Stimulated activated naive CD8-positive, alpha-beta T cell treated with anti-CD3 and anti-CD28 coated beads, Interleukin-15, amount 100 ng/mL, for 72 hours (primary cell): ENCODE data around the gene SPC24.
"Not testable (repeated sequence)": the region's sequence is repeated elsewhere in the genome, so short reads cannot be mapped to it uniquely, and the experiment has no call there.

Source experiments
- ATAC-seq: fragments of 150-1000 bp; cut with Tn5 transposase; 2 replicates; pipeline ENCODE4 v1.10.0; 2021; ENCODE audit warnings: mild to moderate bottlenecking, moderate library complexity
- DNase-seq, 2 donors: peaks; one replicate each; pipeline ENCODE4 v3.0.0; 2021 to 2022
- H3K27ac Mint-ChIP-seq, 2 donors: one replicate each; pipeline ENCODE4 v1.8.0; 2022; ENCODE audit warnings: mild to moderate bottlenecking in 2 of 2, mixed read lengths in 2 of 2, moderate library complexity in 2 of 2
- H3K27me3 Mint-ChIP-seq: one replicate; pipeline ENCODE4 v1.8.0; 2022; ENCODE audit warnings: mixed read lengths
- H3K4me1 Mint-ChIP-seq: one replicate; pipeline ENCODE4 v1.8.0; 2022; ENCODE audit warnings: mild to moderate bottlenecking, mixed read lengths
- H3K4me3 Mint-ChIP-seq, 2 donors: one replicate each; pipeline ENCODE4 v1.8.0; 2022; ENCODE audit warnings: mild to moderate bottlenecking in 2 of 2, mixed read lengths in 2 of 2, moderate library complexity in 1 of 2
- H3K9me3 Mint-ChIP-seq, 2 donors: one replicate each; pipeline ENCODE4 v1.8.0; 2022; ENCODE audit warnings: mixed read lengths in 2 of 2

Gene SPC24

GRCh38 chr19:11195681-11196080, 40.1 kb upstream of the SPC24 start:
- peaks cover 23% of the 10 kb centered on the region for H3K27me3 Mint-ChIP-seq
- H3K9me3 Mint-ChIP-seq, result no peaks in the 10 kb centered on the region
- DNase-seq, result no peak
- ATAC-seq, result no peak
- H3K4me1 Mint-ChIP-seq, result peaks cover 23% of the 10 kb centered on the region
- no peak overlapping the region for H3K27ac Mint-ChIP-seq
- H3K4me3 Mint-ChIP-seq, result no peak overlapping the region

GRCh38 chr19:11194656-11195558, 39.3 kb upstream of the SPC24 start:
- H3K4me3 Mint-ChIP-seq, result no peak overlapping the region
- DNase-seq, result no peak
- ATAC-seq, result no peak
- no peaks in the 10 kb centered on the region for H3K9me3 Mint-ChIP-seq
- no peak overlapping the region for H3K27ac Mint-ChIP-seq
- H3K4me1 Mint-ChIP-seq, result peaks cover 23% of the 10 kb centered on the region
- H3K27me3 Mint-ChIP-seq, result peaks cover 23% of the 10 kb centered on the region

- H3K4me3 Mint-ChIP-seq, result no peak overlapping the region
- H3K27ac Mint-ChIP-seq, result no peak overlapping the region
- DNase-seq (no peak), ATAC-seq (no peak)
- H3K9me3 Mint-ChIP-seq, result no peaks in the 10 kb centered on the region
- peaks cover 23% of the 10 kb centered on the region for H3K27me3 Mint-ChIP-seq
- peaks cover 23% of the 10 kb centered on the region for H3K4me1 Mint-ChIP-seq
Observed at GRCh38 chr19:11194173-11194572, 38.6 kb upstream of the SPC24 start.

DNA sequence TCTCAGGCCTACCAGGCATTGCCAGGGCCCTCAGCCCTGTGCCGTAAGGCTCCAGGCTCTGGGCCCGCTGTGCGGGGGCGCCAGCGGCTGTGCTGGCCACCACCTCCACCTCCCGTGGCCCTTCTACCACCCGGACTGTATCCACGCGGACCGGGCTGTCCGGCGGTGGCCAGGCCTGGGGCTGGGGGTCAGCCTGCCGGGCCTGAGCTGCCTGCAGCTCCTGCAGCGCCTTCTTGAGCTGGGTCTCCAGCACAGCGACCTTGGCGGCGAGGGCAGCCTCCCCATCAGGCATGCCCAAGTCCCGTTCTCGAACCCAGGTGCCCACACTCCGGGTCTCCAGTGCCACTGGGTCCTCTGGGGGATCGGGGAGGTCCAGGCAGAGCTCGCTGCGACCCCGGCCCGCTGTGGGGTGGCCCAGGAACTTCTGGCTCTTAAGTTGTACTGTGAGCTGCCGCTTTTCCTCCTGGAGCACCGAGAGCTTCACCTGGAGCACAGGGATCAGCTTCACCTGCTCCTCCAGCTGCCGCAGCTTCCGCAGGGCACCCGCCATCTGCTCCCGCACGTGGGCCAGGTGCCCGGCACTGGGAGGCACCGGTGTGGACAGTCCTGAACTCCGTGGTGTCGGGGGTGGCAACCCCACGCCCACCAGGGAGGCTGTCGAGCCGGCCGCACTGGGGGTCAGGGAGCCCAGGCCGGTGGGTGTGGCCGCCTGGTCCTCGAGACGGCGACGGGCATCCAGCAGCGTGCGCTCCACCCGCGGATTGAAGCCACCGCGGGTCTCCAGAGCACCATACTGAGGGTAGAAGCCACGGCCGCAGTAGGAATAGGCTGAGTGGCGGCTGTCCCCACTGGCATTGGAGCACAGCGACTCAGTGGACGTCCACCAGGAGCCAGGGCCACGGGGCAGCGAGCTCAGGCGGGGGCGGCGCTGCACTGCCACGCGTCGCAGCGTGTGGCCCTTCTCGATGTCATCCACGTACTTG, 37.7 kb upstream of the SPC24 start:
- Mint-ChIP-seq H3K4me3 (no peak overlapping the region), H3K27me3 (peaks cover 23% of the 10 kb centered on the region), H3K9me3 (no peaks in the 10 kb centered on the region), H3K27ac (no peak overlapping the region), H3K4me1 (peaks cover 23% of the 10 kb centered on the region)
- no peak for ATAC-seq
- DNase-seq, result no peak

GRCh38 chr19:11191934-11192333, 36.4 kb upstream of the SPC24 start:
- H3K27ac Mint-ChIP-seq, result no peak overlapping the region
- no peak for DNase-seq
- no peak for ATAC-seq
- H3K4me3 Mint-ChIP-seq, result no peak overlapping the region
- H3K9me3 Mint-ChIP-seq, result no peaks in the 10 kb centered on the region
- peaks cover 19% of the 10 kb centered on the region for H3K27me3 Mint-ChIP-seq
- peaks cover 19% of the 10 kb centered on the region for H3K4me1 Mint-ChIP-seq

DNA sequence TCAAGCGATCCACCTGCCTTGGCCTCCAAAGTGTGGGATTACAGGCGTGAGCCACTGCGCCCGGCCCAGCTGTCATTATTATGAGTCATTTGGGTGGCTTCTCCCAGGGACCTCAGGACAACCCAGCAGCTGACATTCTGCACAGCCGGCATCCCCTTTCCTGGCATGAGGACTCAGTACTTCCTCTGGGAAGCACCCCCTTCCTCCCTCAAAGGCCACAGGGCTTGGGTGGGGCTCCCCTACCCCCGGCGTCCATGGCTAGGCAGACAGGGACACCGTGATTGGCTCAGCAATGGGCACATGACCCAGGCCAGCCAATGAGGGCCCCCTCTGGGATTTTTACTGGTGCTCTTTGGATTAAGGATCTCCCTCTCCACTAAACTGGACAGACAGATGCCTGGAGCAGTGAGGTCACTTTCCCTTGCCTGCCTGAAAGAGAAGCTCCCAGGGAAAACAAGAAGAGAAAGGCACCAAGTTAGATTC, 35.7 kb upstream of the SPC24 start:
- no peak overlapping the region for H3K27ac Mint-ChIP-seq
- ATAC-seq (no peak), DNase-seq (no peak)
- no peak overlapping the region for H3K4me3 Mint-ChIP-seq
- H3K9me3 Mint-ChIP-seq, result no peaks in the 10 kb centered on the region
- H3K4me1 Mint-ChIP-seq, result peaks cover 13% of the 10 kb centered on the region
- peaks cover 13% of the 10 kb centered on the region for H3K27me3 Mint-ChIP-seq

- peaks cover 5% of the 10 kb centered on the region for H3K27me3 Mint-ChIP-seq
- H3K27ac Mint-ChIP-seq, result no peak overlapping the region
- H3K4me1 Mint-ChIP-seq, result peaks cover 8% of the 10 kb centered on the region
- no peaks in the 10 kb centered on the region for H3K9me3 Mint-ChIP-seq
- ATAC-seq, result no peak
- H3K4me3 Mint-ChIP-seq, result no peak overlapping the region
- DNase-seq, result no peak
Observed at GRCh38 chr19:11190501-11190900, 34.9 kb upstream of the SPC24 start.

- H3K27me3 Mint-ChIP-seq, result no peaks in the 10 kb centered on the region
- H3K4me3 Mint-ChIP-seq, result no peak overlapping the region
- ATAC-seq, result no peak
Observed at GRCh38 chr19:11187441-11187840, 31.9 kb upstream of the SPC24 start.

GRCh38 chr19:11182994-11183393, 27.4 kb upstream of the SPC24 start:
- no peak overlapping the region for H3K27ac Mint-ChIP-seq
- DNase-seq (no peak), ATAC-seq (no peak)
- H3K4me1 Mint-ChIP-seq, result peaks cover 12% of the 10 kb centered on the region
- no peaks in the 10 kb centered on the region for H3K27me3 Mint-ChIP-seq
- no peaks in the 10 kb centered on the region for H3K9me3 Mint-ChIP-seq
- no peak overlapping the region for H3K4me3 Mint-ChIP-seq

More at GRCh38 chr19:11187441-11187840, 31.9 kb upstream of the SPC24 start:
- H3K4me1 Mint-ChIP-seq, result no peaks in the 10 kb centered on the region
- no peaks in the 10 kb centered on the region for H3K9me3 Mint-ChIP-seq
- DNase-seq, result no peak
- H3K27ac Mint-ChIP-seq, result peak overlapping the region in 1 of 2 donors; percentile 45

DNA sequence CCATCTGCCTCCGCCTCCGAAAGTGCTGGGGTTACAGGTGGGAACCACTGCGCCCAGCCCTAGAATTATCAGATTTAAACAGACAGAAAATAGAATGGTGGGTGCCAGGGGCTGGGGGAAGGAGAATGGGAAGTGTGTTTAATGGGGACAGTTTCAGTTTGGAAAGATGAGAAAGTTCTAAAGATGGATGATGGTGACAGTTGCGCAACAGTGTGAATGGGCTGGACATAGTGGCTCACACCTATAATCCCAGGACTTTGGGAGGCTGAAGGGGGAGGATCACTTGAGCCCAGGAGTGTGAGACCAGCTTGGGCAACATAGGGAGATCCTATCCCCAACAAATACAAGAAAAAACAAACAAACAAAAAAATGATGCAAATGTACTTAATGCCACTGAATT, 25.9 kb upstream of the SPC24 start:
- Mint-ChIP-seq H3K27me3 (no peaks in the 10 kb centered on the region), H3K4me3 (no peak overlapping the region), H3K27ac (no peak overlapping the region), H3K4me1 (peaks cover 12% of the 10 kb centered on the region), H3K9me3 (no peaks in the 10 kb centered on the region)
- DNase-seq (no peak), ATAC-seq (no peak)

DNA sequence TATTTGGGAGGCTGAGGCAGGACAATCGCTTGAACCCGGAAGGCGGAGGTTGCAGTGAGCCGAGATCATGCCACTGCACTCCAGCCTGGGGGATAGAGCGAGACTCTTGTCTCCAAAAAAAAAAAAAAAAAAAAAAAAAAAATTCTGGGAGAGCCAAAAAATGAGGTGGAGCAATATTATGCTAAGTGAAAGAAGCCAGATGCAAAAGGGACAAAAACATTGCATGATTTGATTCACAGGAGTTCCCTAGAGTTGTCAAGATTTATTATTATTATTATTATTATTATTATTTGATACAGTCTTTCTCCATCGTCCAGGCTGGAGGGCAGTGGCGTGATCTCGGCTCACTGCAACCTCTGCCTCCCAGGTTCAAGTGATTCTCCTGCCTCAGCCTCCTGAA, 25.4 kb upstream of the SPC24 start:
- peaks cover 12% of the 10 kb centered on the region for H3K4me1 Mint-ChIP-seq
- H3K4me3 Mint-ChIP-seq, H3K9me3 Mint-ChIP-seq, H3K27me3 Mint-ChIP-seq, DNase-seq, ATAC-seq, H3K27ac Mint-ChIP-seq: not testable (repeated sequence)

GRCh38 chr19:11180346-11180745, 24.8 kb upstream of the SPC24 start:
- Mint-ChIP-seq H3K4me3 (no peak overlapping the region), H3K9me3 (no peaks in the 10 kb centered on the region), H3K27me3 (no peaks in the 10 kb centered on the region), H3K4me1 (peaks cover 12% of the 10 kb centered on the region), H3K27ac (no peak overlapping the region)
- DNase-seq (no peak), ATAC-seq (no peak)

- DNase-seq, result no peak
- peak overlapping the region; percentile 19 to 93 for H3K27ac Mint-ChIP-seq
- no peaks in the 10 kb centered on the region for H3K9me3 Mint-ChIP-seq
- H3K27me3 Mint-ChIP-seq, result no peaks in the 10 kb centered on the region
- H3K4me1 Mint-ChIP-seq, result peaks cover 12% of the 10 kb centered on the region
- no peak overlapping the region for H3K4me3 Mint-ChIP-seq
- no peak for ATAC-seq
Observed at GRCh38 chr19:11179716-11180297, 24.2 kb upstream of the SPC24 start.

GRCh38 chr19:11179145-11179465, 23.5 kb upstream of the SPC24 start:
- Mint-ChIP-seq H3K4me1 (peaks cover 12% of the 10 kb centered on the region), H3K27ac (peak overlapping the region in 1 of 2 donors; percentile 93)
- H3K4me3 Mint-ChIP-seq, ATAC-seq, DNase-seq, H3K9me3 Mint-ChIP-seq, H3K27me3 Mint-ChIP-seq: not testable (repeated sequence)

GRCh38 chr19:11177592-11177991, 22.0 kb upstream of the SPC24 start:
- no peak overlapping the region for H3K4me3 Mint-ChIP-seq

More at GRCh38 chr19:11177592-11177991, 22.0 kb upstream of the SPC24 start:
- ATAC-seq (no peak), DNase-seq (no peak)
- Mint-ChIP-seq H3K9me3 (no peaks in the 10 kb centered on the region), H3K27me3 (no peaks in the 10 kb centered on the region), H3K4me1 (peaks cover 12% of the 10 kb centered on the region), H3K27ac (no peak overlapping the region)
